GM18861 (cell line): ENCODE measurements around the gene HSPA9.
"Not testable (repeated sequence)": the region's sequence is repeated elsewhere in the genome, so short reads cannot be mapped to it uniquely, and the experiment has no call there.

Experiments
- ATAC-seq: cut with Tn5 transposase; IDR thresholded peaks from one replicate; pipeline ENCODE4 v1.9.1; 2021; ENCODE audit not compliant: unreplicated experiment

HSPA9 gene

DNA sequence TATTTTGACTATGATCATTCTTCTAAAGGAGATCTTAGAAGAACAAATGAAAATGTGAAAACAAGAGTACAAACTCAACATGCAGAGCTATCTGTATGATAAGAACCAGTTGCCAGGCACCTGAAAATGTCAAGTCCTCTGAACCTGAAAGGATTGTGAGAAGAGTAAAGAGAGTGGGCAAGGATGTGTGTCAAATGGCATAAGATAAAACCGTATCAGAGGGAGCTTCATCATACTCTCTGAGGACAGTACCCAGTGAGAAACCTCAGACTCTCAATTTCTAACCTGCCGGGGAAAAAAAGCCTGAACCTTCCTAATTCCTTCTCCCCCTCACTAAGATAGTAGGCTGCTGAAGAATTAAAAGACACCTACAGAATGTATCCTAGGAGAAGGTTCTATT, 39.0 kb downstream of the HSPA9 start:
- no peak for ATAC-seq

GRCh38 chr5:138533973-138534941, 40.9 kb downstream of the HSPA9 start:
- ATAC-seq: no peak

DNA sequence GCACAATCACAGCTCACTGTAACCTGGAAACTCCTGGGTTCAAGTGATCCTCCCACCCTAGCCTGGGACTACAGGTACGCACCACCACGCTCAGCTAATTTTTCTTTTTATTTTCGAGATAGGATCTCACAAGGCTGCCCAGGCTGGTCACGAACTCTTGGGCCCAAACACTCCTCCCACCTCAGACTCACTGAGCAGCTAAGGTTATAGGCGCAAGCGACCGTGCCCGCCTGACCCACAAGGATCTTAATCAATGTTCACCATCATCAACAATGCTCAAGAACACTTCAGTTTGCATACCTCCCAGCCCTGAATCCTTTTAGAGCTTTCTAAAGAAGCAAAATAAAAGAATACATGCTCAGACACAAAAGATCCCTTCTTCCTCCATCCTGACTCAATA, 45.4 kb downstream of the HSPA9 start:
- ATAC-seq: no peak

- no peak for ATAC-seq
These were observed 46.3 kb downstream of the HSPA9 start for GRCh38 chr5:138528744-138529469.

- ATAC-seq: no peak
These were observed 47.0 kb downstream of the HSPA9 start for GRCh38 chr5:138528208-138528607.

DNA sequence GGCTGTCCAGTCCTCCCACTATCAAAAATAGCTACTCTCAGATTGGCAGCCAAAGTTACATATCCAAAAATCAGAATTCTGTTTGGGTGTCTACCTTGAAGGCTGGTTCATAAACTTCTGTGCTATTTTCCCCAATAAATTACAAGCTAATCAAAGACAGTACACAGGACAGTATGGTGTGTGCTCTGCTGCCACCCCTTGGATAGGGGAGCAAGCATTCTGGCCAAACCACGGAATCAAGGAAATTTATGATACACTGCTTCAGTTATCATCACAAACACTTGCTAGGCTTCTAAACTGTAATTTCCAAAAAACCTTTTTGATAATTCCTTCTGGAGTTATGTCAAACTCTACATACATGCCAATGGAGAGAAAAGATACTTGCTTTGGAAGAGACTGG, 48.0 kb downstream of the HSPA9 start:
- ATAC-seq: no peak

- ATAC-seq: no peak
These were observed 51.8 kb downstream of the HSPA9 start for GRCh38 chr5:138523406-138523805.

DNA sequence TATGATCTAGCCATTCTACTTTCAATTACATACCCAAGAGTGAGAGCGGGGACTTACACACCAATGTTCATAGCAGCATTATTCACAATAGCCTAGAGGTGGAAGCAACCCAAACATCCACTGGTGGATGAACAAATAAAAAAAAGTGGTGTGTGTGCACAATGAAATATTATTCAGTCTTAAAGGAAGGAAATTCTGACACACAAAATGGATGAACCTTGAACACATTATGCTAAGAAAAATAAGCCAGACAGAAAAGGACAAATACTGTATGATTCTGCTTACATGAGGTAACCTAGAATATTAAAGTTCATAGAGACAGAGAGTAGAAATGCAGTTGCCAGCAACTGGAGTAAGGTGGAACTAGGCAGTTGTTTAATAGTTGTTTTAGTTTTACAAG, 54.2 kb downstream of the HSPA9 start:
- ATAC-seq: no peak

GRCh38 chr5:138517437-138517836, 57.8 kb downstream of the HSPA9 start:
- no peak for ATAC-seq

GRCh38 chr5:138515556-138516245, 59.5 kb downstream of the HSPA9 start:
- ATAC-seq: no peak

GRCh38 chr5:138514021-138514420, 61.2 kb downstream of the HSPA9 start:
- ATAC-seq: no peak

GRCh38 chr5:138508958-138509357, 66.2 kb downstream of the HSPA9 start:
- no peak for ATAC-seq

DNA sequence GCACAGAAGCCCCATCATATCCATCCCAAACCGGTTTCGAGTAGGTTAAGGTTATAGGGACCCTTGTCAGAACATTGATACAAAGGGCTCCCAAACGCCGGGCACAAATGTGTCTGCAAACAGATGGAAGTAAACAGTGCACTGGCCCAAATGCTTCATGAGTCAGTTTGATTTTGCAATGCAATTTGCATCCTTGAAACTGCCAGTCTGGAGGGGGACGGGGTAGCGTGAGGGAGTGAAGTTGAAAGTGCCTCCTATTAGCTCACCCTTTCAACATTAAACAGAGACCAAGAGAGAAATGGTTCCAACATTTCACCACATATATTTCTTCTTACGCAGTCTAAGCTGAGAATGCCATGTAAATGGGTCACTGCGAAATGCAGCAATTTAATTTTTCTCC, 67.7 kb downstream of the HSPA9 start:
- ATAC-seq: not testable (repeated sequence)

DNA sequence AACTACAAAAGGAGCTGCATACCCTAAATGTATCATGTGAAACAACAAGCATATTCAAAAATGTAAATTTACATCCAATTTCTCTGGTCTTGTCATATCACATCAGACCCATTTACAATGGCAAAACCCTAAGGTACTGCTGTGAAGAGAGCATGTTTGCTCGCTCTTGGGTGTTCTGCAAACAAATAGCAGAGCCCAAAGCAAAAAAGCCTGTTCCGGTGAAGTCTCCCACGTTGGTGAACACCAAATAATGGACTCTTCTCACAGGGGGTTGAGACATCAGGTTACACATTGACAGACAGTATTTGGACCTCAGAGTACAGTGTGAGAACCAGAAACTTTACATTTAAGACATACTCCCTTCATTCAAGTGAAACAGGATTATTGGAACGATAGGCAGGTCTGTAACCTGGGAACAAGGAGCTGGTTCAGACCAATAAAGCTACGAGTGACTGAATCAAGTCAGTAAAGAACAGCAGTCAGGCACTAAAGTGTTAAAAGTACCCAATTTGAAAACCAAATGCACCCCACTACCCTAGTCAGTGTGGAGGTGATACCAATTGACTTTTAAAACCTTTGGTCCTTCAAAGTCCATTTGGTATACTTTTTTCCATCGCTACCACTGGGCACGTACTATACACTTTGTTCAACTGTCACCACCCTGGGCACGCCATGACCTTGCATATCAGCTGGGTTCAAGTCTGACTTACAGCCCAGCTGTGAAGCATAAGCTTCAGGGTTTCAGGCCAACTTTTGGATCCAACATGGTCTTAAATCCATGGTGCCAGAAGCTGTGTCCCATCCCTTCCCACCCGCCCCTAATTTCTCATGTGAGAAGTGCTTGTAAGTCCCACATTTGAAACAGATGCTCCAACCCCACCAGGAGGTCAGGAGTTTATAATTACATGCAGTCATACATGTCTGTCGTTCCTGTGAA, 68.6 kb downstream of the HSPA9 start:
- no peak for ATAC-seq

GRCh38 chr5:138504799-138505198, 70.4 kb downstream of the HSPA9 start:
- ATAC-seq: no peak
